ENCODE results near the gene PLEKHA7. TPM values are rescaled to one million over a fixed set of nuclear protein-coding genes. Genes with fewer than 3 reads are reported as not detected.

The PLEKHA7 gene
- total and polyA plus RNA-seq, 2 experiments from 2014 or later = 0.43 TPM; not detected in 1

- Histone ChIP-seq H3K4me3 (peak overlapping the region; percentile 13; the same call in 1 of the 2 replicates), H3K27ac (no peak overlapping the region), H3K9ac (no peak overlapping the region), H3K4me2 (ENCODE audit: unreplicated experiment) (peak overlapping the region; percentile 56), H3K36me3 (ENCODE audit: low read depth) (no peaks in the 10 kb centered on the region), H3K9me2 (ENCODE audit: insufficient read depth) (no peaks in the 10 kb centered on the region), H3K4me1 (ENCODE audit: insufficient read depth) (no peaks in the 10 kb centered on the region), H3K79me2 (ENCODE audit: insufficient read depth) (no peaks in the 10 kb centered on the region), H3K27me3 (replicated peaks; ENCODE audit: insufficient read depth) (peaks cover 36% of the 10 kb centered on the region), H2AFZ (peak overlapping the region; percentile 47; the same call in 1 of the 2 replicates), H4K20me1 (ENCODE audit: insufficient read depth) (no peaks in the 10 kb centered on the region), H3F3A (ENCODE audit: insufficient read depth) (no peaks in the 10 kb centered on the region), H3K9me3 (ENCODE audit: low read depth) (no peaks in the 10 kb centered on the region)
- TF ChIP-seq EZH2phosphoT487 (IDR thresholded peaks at IDR 0.05; ENCODE audit: insufficient read depth, low read depth) (no peak), EZH2 (IDR thresholded peaks at IDR 0.05; ENCODE audit: insufficient read depth, poor library complexity, severe bottlenecking) (no peak)
- 6 to 8% methylated on average over 23 of the region's 23 CpGs for WGBS, 2 experiments (ENCODE audit: low coverage in 1 of 2, low lambda C conversion rate in 2 of 2, missing lambda C conversion rate in 2 of 2)
- in situ Hi-C loops (cut with MboI) = no loop called here
- peak; percentile 76 for DNase-seq
Measured at GRCh38 chr11:16815047-16815767, 199.0 kb downstream of the PLEKHA7 start.

GRCh38 chr11:16814410-16815046 is 199.7 kb downstream of the PLEKHA7 start:
- peak overlapping the region; percentile 56 for H3K4me2 ChIP-seq (ENCODE audit: unreplicated experiment)

GRCh38 chr11:16813126-16813525 is 201.1 kb downstream of the PLEKHA7 start:
- no peak overlapping the region for H2AFZ ChIP-seq
- H3K27ac ChIP-seq = no peak overlapping the region
- TF ChIP-seq EZH2phosphoT487 (IDR thresholded peaks at IDR 0.05; ENCODE audit: insufficient read depth, low read depth) (no peak), EZH2 (IDR thresholded peaks at IDR 0.05; ENCODE audit: insufficient read depth, poor library complexity, severe bottlenecking) (no peak)
- in situ Hi-C loops (cut with MboI) = no loop called here
- no peaks in the 10 kb centered on the region for H3K4me1 ChIP-seq (ENCODE audit: insufficient read depth)
- DNase-seq = no peak
- H4K20me1 ChIP-seq (ENCODE audit: insufficient read depth) = no peaks in the 10 kb centered on the region
- H3K36me3 ChIP-seq (ENCODE audit: low read depth) = no peaks in the 10 kb centered on the region
- H3F3A ChIP-seq (ENCODE audit: insufficient read depth) = no peaks in the 10 kb centered on the region
- no peak overlapping the region for H3K4me2 ChIP-seq (ENCODE audit: unreplicated experiment)
- no peaks in the 10 kb centered on the region for H3K9me2 ChIP-seq (ENCODE audit: insufficient read depth)
- H3K4me3 ChIP-seq = no peak overlapping the region
- no peaks in the 10 kb centered on the region for H3K79me2 ChIP-seq (ENCODE audit: insufficient read depth)
- peaks cover 36% of the 10 kb centered on the region for H3K27me3 ChIP-seq (replicated peaks; ENCODE audit: insufficient read depth)
- no peak overlapping the region for H3K9ac ChIP-seq
- WGBS, 2 experiments (ENCODE audit: low coverage in 1 of 2, low lambda C conversion rate in 2 of 2, missing lambda C conversion rate in 2 of 2) = 66 to 67% methylated on average over 5 of the region's 5 CpGs
- H3K9me3 ChIP-seq (ENCODE audit: low read depth) = no peaks in the 10 kb centered on the region

More at GRCh38 chr11:16814410-16815046, 199.7 kb downstream of the PLEKHA7 start:
- H3K9ac ChIP-seq = no peak overlapping the region
- no peaks in the 10 kb centered on the region for H3F3A ChIP-seq (ENCODE audit: insufficient read depth)
- in situ Hi-C loops (cut with MboI) = no loop called here
- no peak overlapping the region for H3K4me3 ChIP-seq
- 48 to 49% methylated on average over 7 of the region's 7 CpGs for WGBS, 2 experiments (ENCODE audit: low coverage in 1 of 2, low lambda C conversion rate in 2 of 2, missing lambda C conversion rate in 2 of 2)
- H3K36me3 ChIP-seq (ENCODE audit: low read depth) = no peaks in the 10 kb centered on the region
- no peak overlapping the region for H2AFZ ChIP-seq
- H3K27me3 ChIP-seq (replicated peaks; ENCODE audit: insufficient read depth) = peaks cover 36% of the 10 kb centered on the region
- H3K79me2 ChIP-seq (ENCODE audit: insufficient read depth) = no peaks in the 10 kb centered on the region
- no peaks in the 10 kb centered on the region for H3K4me1 ChIP-seq (ENCODE audit: insufficient read depth)
- H3K9me2 ChIP-seq (ENCODE audit: insufficient read depth) = no peaks in the 10 kb centered on the region
- no peaks in the 10 kb centered on the region for H3K9me3 ChIP-seq (ENCODE audit: low read depth)
- H3K27ac ChIP-seq = no peak overlapping the region
- no peak for DNase-seq
- H4K20me1 ChIP-seq (ENCODE audit: insufficient read depth) = no peaks in the 10 kb centered on the region
- TF ChIP-seq EZH2phosphoT487 (IDR thresholded peaks at IDR 0.05; ENCODE audit: insufficient read depth, low read depth) = no peak
- no peak for TF ChIP-seq EZH2 (IDR thresholded peaks at IDR 0.05; ENCODE audit: insufficient read depth, poor library complexity, severe bottlenecking)

GRCh38 chr11:16812274-16812673 is 201.9 kb downstream of the PLEKHA7 start:
- Histone ChIP-seq H4K20me1 (ENCODE audit: insufficient read depth) (no peaks in the 10 kb centered on the region), H3K79me2 (ENCODE audit: insufficient read depth) (no peaks in the 10 kb centered on the region), H3K27me3 (replicated peaks; ENCODE audit: insufficient read depth) (peaks cover 31% of the 10 kb centered on the region), H3K9ac (no peak overlapping the region), H3K4me2 (ENCODE audit: unreplicated experiment) (no peak overlapping the region), H3K9me2 (ENCODE audit: insufficient read depth) (no peaks in the 10 kb centered on the region), H3K36me3 (ENCODE audit: low read depth) (no peaks in the 10 kb centered on the region), H3K4me1 (ENCODE audit: insufficient read depth) (no peaks in the 10 kb centered on the region), H3K4me3 (no peak overlapping the region), H3F3A (ENCODE audit: insufficient read depth) (no peaks in the 10 kb centered on the region), H2AFZ (no peak overlapping the region), H3K9me3 (ENCODE audit: low read depth) (no peaks in the 10 kb centered on the region), H3K27ac (no peak overlapping the region)
- WGBS, 2 experiments (ENCODE audit: low coverage in 1 of 2, low lambda C conversion rate in 2 of 2, missing lambda C conversion rate in 2 of 2) = 54 to 58% methylated on average over 5 of the region's 5 CpGs
- in situ Hi-C loops (cut with MboI) = no loop called here
- TF ChIP-seq EZH2phosphoT487 (IDR thresholded peaks at IDR 0.05; ENCODE audit: insufficient read depth, low read depth) (no peak), EZH2 (IDR thresholded peaks at IDR 0.05; ENCODE audit: insufficient read depth, poor library complexity, severe bottlenecking) (no peak)
- no peak for DNase-seq
